HG02981 (cell line): Measurements from ENCODE around the gene SLC26A6.

Experiments used
- ATAC-seq: cut with Tn5 transposase; IDR thresholded peaks from one replicate; pipeline ENCODE4 v1.9.1; 2021; ENCODE audit warnings: mild to moderate bottlenecking, moderate library complexity; ENCODE audit not compliant: unreplicated experiment

SLC26A6 gene

GRCh38 chr3:48600711-48601621 is 34.3 kb downstream of the SLC26A6 start:
- no peak for ATAC-seq

- ATAC-seq, result no peak
Measured at GRCh38 chr3:48599509-48600285, 35.6 kb downstream of the SLC26A6 start.

- ATAC-seq, result no peak
Measured at GRCh38 chr3:48599077-48599501, 36.2 kb downstream of the SLC26A6 start.

- no peak for ATAC-seq
Measured at GRCh38 chr3:48598323-48599076, 36.8 kb downstream of the SLC26A6 start.

- ATAC-seq, result no peak
Measured at GRCh38 chr3:48597408-48597800, 37.9 kb downstream of the SLC26A6 start.

- no peak for ATAC-seq
Measured at GRCh38 chr3:48596676-48597407, 38.4 kb downstream of the SLC26A6 start.

GRCh38 chr3:48596157-48596556 is 39.1 kb downstream of the SLC26A6 start:
- ATAC-seq, result no peak

GRCh38 chr3:48595526-48596121 is 39.6 kb downstream of the SLC26A6 start:
- no peak for ATAC-seq

GRCh38 chr3:48595075-48595525 is 40.2 kb downstream of the SLC26A6 start, which contains the start of gene COL7A1:
Gene COL7A1 (minus strand): TSS chr3:48595329. CDS start chr3:48595159, 170 bp downstream.
- ATAC-seq, result no peak

GRCh38 chr3:48594417-48595049 is 40.7 kb downstream of the SLC26A6 start:
- no peak for ATAC-seq

- ATAC-seq, result no peak
Measured at GRCh38 chr3:48593337-48593736, 41.9 kb downstream of the SLC26A6 start.

GRCh38 chr3:48592519-48593087 is 42.7 kb downstream of the SLC26A6 start:
- ATAC-seq, result no peak

GRCh38 chr3:48591886-48592518 is 43.3 kb downstream of the SLC26A6 start:
- ATAC-seq, result no peak

- ATAC-seq, result no peak
Measured at GRCh38 chr3:48591436-48591835, 43.8 kb downstream of the SLC26A6 start.

- ATAC-seq, result no peak
Measured at GRCh38 chr3:48588230-48588629, 47.0 kb downstream of the SLC26A6 start.

GRCh38 chr3:48587686-48588085 is 47.6 kb downstream of the SLC26A6 start:
- no peak for ATAC-seq

- no peak for ATAC-seq
Measured at GRCh38 chr3:48585411-48585810, 49.9 kb downstream of the SLC26A6 start.

GRCh38 chr3:48584836-48585235 is 50.4 kb downstream of the SLC26A6 start:
- ATAC-seq, result no peak
